PC-3 (cell line): ENCODE results near the gene TMCC3. TPM values are rescaled to one million over a fixed set of nuclear protein-coding genes. Genes with fewer than 3 reads are reported as not detected.

Experiments
- ATAC-seq: fragments of 200-7000 bp; cut with Tn5 transposase; 2 replicates; pipeline ENCODE4 v1.9.1; 2020; ENCODE audit warnings: mild to moderate bottlenecking, moderate library complexity
- BruUV-seq: library from RNA; stranded (reverse); fragments of 400-500 nt; replicated peaks from 2 replicates; lab custom pipeline; 2021; lab: Mats Ljungman, UMichigan
- CTCF ChIA-PET: fragments of 300-600 bp; sonication (Branson Sonifier 250); formaldehyde crosslinking; loops from one replicate; lab custom pipeline; 2022; ENCODE audit warnings: antibody characterized with exemption; lab: Charles Lee
- POLR2A ChIA-PET: fragments of 300-600 bp; sonication (Branson Sonifier 250); formaldehyde crosslinking; loops from one replicate; lab custom pipeline; 2022; ENCODE audit warnings: antibody characterized with exemption; ENCODE audit not compliant: unreplicated experiment; lab: Charles Lee
- DNase-seq: peaks from one replicate; pipeline ENCODE4 v3.0.0-alpha.2; 2015
- H2AFZ ChIP-seq: fragments of 300-600 bp; sonication (generic); 2 replicates; pipeline ENCODE4 v1.6.0; 2016; ENCODE audit warnings: antibody characterized with exemption, low read length
- H3F3A ChIP-seq: fragments of 300-600 bp; sonication (generic); one replicate; pipeline ENCODE4 v1.6.0; 2017; ENCODE audit warnings: antibody characterized with exemption, low read length, control low read depth, mild to moderate bottlenecking; ENCODE audit not compliant: unreplicated experiment
- H3K27ac ChIP-seq: fragments of 300-600 bp; sonication (generic); 2 replicates; pipeline ENCODE4 v1.5.1; 2016; ENCODE audit warnings: mild to moderate bottlenecking, low read length
- H3K27me3 ChIP-seq: fragments of 300-600 bp; sonication (generic); 2 replicates; pipeline ENCODE4 v1.6.1; 2016; ENCODE audit warnings: low read length, mixed read lengths
- H3K36me3 ChIP-seq: fragments of 300-600 bp; sonication (generic); 2 replicates; pipeline ENCODE4 v1.6.1; 2016; ENCODE audit warnings: low read depth, mixed run types, low read length, mixed read lengths
- H3K4me1 ChIP-seq: fragments of 300-600 bp; sonication (generic); 2 replicates; pipeline ENCODE4 v1.5.1; 2016; ENCODE audit warnings: low read length; ENCODE audit not compliant: insufficient read depth
- H3K4me2 ChIP-seq: fragments of 300-600 bp; sonication (generic); 2 replicates; pipeline ENCODE4 v1.6.0; 2016; ENCODE audit warnings: low read length
- H3K4me3 ChIP-seq: fragments of 300-600 bp; sonication (generic); 2 replicates; pipeline ENCODE4 v1.5.1; 2016; ENCODE audit warnings: mild to moderate bottlenecking, low read length, mixed read lengths
- H3K79me2 ChIP-seq: fragments of 300-600 bp; sonication (generic); 2 replicates; pipeline ENCODE4 v1.6.1; 2017; ENCODE audit warnings: low read length, mixed read lengths
- H3K9ac ChIP-seq: fragments of 300-600 bp; sonication (generic); 2 replicates; pipeline ENCODE4 v1.6.0; 2016; ENCODE audit warnings: mild to moderate bottlenecking, low read length
- H3K9me2 ChIP-seq: fragments of 300-600 bp; sonication (generic); replicated peaks from 2 replicates; pipeline ENCODE4 v1.6.1; 2016; ENCODE audit warnings: mixed run types, low read length, mixed read lengths
- H3K9me3 ChIP-seq: fragments of 300-600 bp; sonication (generic); 2 replicates; pipeline ENCODE4 v1.6.1; 2016; ENCODE audit warnings: low read length, mixed read lengths
- H4K20me1 ChIP-seq: fragments of 300-600 bp; sonication (generic); 2 replicates; pipeline ENCODE4 v1.6.1; 2016; ENCODE audit warnings: low read length, mixed read lengths
- CTCF ChIP-seq: fragments of 300-600 bp; sonication (generic); conservative IDR thresholded peaks from 2 replicates; pipeline ENCODE4 v1.5.1; 2017; ENCODE audit warnings: antibody characterized with exemption, low read depth, mild to moderate bottlenecking, low read length
- EZH2 ChIP-seq: fragments of 300-600 bp; sonication (generic); IDR thresholded peaks from one replicate; pipeline ENCODE4 v1.6.1; 2017; ENCODE audit warnings: antibody characterized with exemption, mild to moderate bottlenecking, low read length; ENCODE audit not compliant: unreplicated experiment
- EZH2phosphoT487 ChIP-seq: fragments of 300-600 bp; sonication (generic); IDR thresholded peaks from 2 replicates; pipeline ENCODE4 v1.6.1; 2018; ENCODE audit warnings: mild to moderate bottlenecking, antibody characterized with exemption, low read length, borderline replicate concordance
- intact Hi-C: fragments of 100-400 bp; cut with micrococcal nuclease; formaldehyde crosslinking; loops from 2 replicates; pipeline ENCODE4 v1.9.0; 2023
- total RNA-seq: library from RNA; depleted of rRNA; stranded (reverse); fragments of >200 nt; gene quantifications from 2 replicates; pipeline ENCODE4 v1.2.3, GENCODE V29; 2014

Gene TMCC3
- total RNA-seq, 1 experiment from 2014 or later, result 6.5 TPM

GRCh38 chr12:94599189-94599588 lies 51.2 kb downstream of the TMCC3 start:
- Histone ChIP-seq H3K4me2 (no peak overlapping the region), H3K4me3 (no peak overlapping the region), H3K9ac (no peak overlapping the region), H3K4me1 (peaks cover 49% of the 10 kb centered on the region), H3K27me3 (no peaks in the 10 kb centered on the region), H4K20me1 (no peaks in the 10 kb centered on the region), H3K9me3 (no peaks in the 10 kb centered on the region), H3K79me2 (no peaks in the 10 kb centered on the region), H3K27ac (no peak overlapping the region), H3F3A (peaks cover 4% of the 10 kb centered on the region), H3K36me3 (no peaks in the 10 kb centered on the region), H3K9me2 (no peaks in the 10 kb centered on the region), H2AFZ (no peak overlapping the region)
- ChIA-PET POLR2A (no interaction called here), CTCF (no interaction called here)
- intact Hi-C loops, result loop anchor here (5.0 to 10.0 kb wide), 3 partner anchors 37 to 163 kb away; partner anchors contain the start of gene CEP83
- DNase-seq, result no peak
- TF ChIP-seq EZH2phosphoT487 (no peak), CTCF (no peak), EZH2 (no peak)
- no peak for ATAC-seq
- BruUV-seq, result no TSS peak

- CTCF ChIA-PET, result no interaction called here
- no peak overlapping the region for H3K4me3 ChIP-seq
- no peaks in the 10 kb centered on the region for H3K9me3 ChIP-seq
- DNase-seq (peak; percentile 73), ATAC-seq (peak; percentile 6; the same call in 1 of the 2 replicates)
- H3K79me2 ChIP-seq, result no peaks in the 10 kb centered on the region
- H3K4me2 ChIP-seq, result 0 out of 2 replicates have a peak overlapping the region, but pooled peaks have one; percentile 10
- H2AFZ ChIP-seq, result no peak overlapping the region
- H3K27ac ChIP-seq, result no peak overlapping the region
- H4K20me1 ChIP-seq, result no peaks in the 10 kb centered on the region
- H3K9ac ChIP-seq, result no peak overlapping the region
- peaks cover 66% of the 10 kb centered on the region for H3K4me1 ChIP-seq
- POLR2A ChIA-PET, result no interaction called here
- no peaks in the 10 kb centered on the region for H3K27me3 ChIP-seq
- TF ChIP-seq EZH2phosphoT487 (no peak), EZH2 (no peak), CTCF (no peak)
- intact Hi-C loops, result loop anchor here (5.0 to 10.0 kb wide), 3 partner anchors 35 to 165 kb away; partner anchors contain the start of gene CEP83
- peaks cover 4% of the 10 kb centered on the region for H3F3A ChIP-seq
- H3K36me3 ChIP-seq, result no peaks in the 10 kb centered on the region
- no TSS peak for BruUV-seq
- no peaks in the 10 kb centered on the region for H3K9me2 ChIP-seq
Measured at GRCh38 chr12:94597268-94597667, 53.1 kb downstream of the TMCC3 start.

- TF ChIP-seq EZH2phosphoT487, result no peak
- no peak for TF ChIP-seq CTCF
- no peak for TF ChIP-seq EZH2
- peak overlapping the region; percentile 56; the same call in 1 of the 2 replicates for H3K27ac ChIP-seq
- intact Hi-C loops, result loop anchor here (5.0 to 10.0 kb wide), 3 partner anchors 34 to 166 kb away; partner anchors contain the start of gene CEP83
Measured at GRCh38 chr12:94596596-94596995, 53.8 kb downstream of the TMCC3 start.

More at GRCh38 chr12:94596596-94596995, 53.8 kb downstream of the TMCC3 start:
- H3K4me1 ChIP-seq, result peaks cover 68% of the 10 kb centered on the region
- ChIA-PET POLR2A (no interaction called here), CTCF (no interaction called here)
- no peaks in the 10 kb centered on the region for H3K9me2 ChIP-seq
- no peaks in the 10 kb centered on the region for H3K27me3 ChIP-seq
- no peaks in the 10 kb centered on the region for H3K36me3 ChIP-seq
- H3K9ac ChIP-seq, result no peak overlapping the region
- no TSS peak for BruUV-seq
- no peaks in the 10 kb centered on the region for H4K20me1 ChIP-seq
- H3K4me3 ChIP-seq, result no peak overlapping the region
- no peaks in the 10 kb centered on the region for H3K79me2 ChIP-seq
- no peak overlapping the region for H2AFZ ChIP-seq
- H3F3A ChIP-seq, result peaks cover 4% of the 10 kb centered on the region
- DNase-seq (peak; percentile 98), ATAC-seq (peak; percentile 36)
- H3K4me2 ChIP-seq, result peak overlapping the region; percentile 87
- no peaks in the 10 kb centered on the region for H3K9me3 ChIP-seq
